CD14-positive monocyte (primary cell): ENCODE data around the gene PRKAR1A. TPM values are rescaled to one million over a fixed set of nuclear protein-coding genes. Genes with fewer than 3 reads are reported as not detected.
A peak's percentile ranks its signal among the peaks of the same experiment; 100 is the strongest.

Source experiments
- DNase-seq, 3 donors: peaks; one replicate each; pipeline ENCODE4 v3.0.0-alpha.2; 2011 to 2022
- H2AFZ ChIP-seq: 2 replicates; pipeline ENCODE4 v1.6.0; 2012; ENCODE audit warnings: mild to moderate bottlenecking, low read depth, low read length, inconsistent platforms; ENCODE audit not compliant: insufficient read depth, poor library complexity, severe bottlenecking
- H3K27ac ChIP-seq, 2 donors: 1 replicate in 1 of 2; 2 replicates in 1 of 2; pipeline ENCODE4 v1.5.1; 2012 to 2013; ENCODE audit warnings: low read length in 2 of 2, control low read depth in 1 of 2, inconsistent platforms in 1 of 2, low read depth in 1 of 2, mild to moderate bottlenecking in 1 of 2
- H3K27me3 ChIP-seq, 2 donors: one replicate each; pipeline versions ENCODE4 v1.6.0 to v1.6.1; 2011 to 2013; ENCODE audit warnings: low read length in 2 of 2; ENCODE audit not compliant: control insufficient read depth in 2 of 2, insufficient read depth in 2 of 2
- H3K36me3 ChIP-seq, 2 donors: replicated peaks in 1 of 2; 1 replicate in 1 of 2; 2 replicates in 1 of 2; pipeline versions ENCODE4 v1.5.1 to v1.6.1; 2012 to 2013; ENCODE audit warnings: low read length in 2 of 2, control low read depth in 1 of 2, inconsistent platforms in 1 of 2, mild to moderate bottlenecking in 1 of 2; ENCODE audit not compliant: insufficient read depth in 2 of 2, control insufficient read depth in 1 of 2
- H3K4me1 ChIP-seq, 2 donors: 1 replicate in 1 of 2; 2 replicates in 1 of 2; pipeline versions ENCODE4 v1.5.1 to v1.6.1; 2012 to 2013; ENCODE audit warnings: low read length in 2 of 2, control low read depth in 1 of 2, inconsistent platforms in 1 of 2, mild to moderate bottlenecking in 1 of 2, moderate library complexity in 1 of 2; ENCODE audit not compliant: insufficient read depth in 2 of 2, control insufficient read depth in 1 of 2
- H3K4me2 ChIP-seq: replicated peaks from 2 replicates; pipeline ENCODE3; 2012; ENCODE audit warnings: low read length, moderate library complexity, mild to moderate bottlenecking; ENCODE audit not compliant: poor library complexity, severe bottlenecking; ENCODE audit errors: extremely low read depth
- H3K4me3 ChIP-seq, 3 experiments: fragments of 200-600 bp in 1 of 3; sonication (generic) in 1 of 3; replicated peaks in 1 of 3; 1 replicate in 2 of 3; 2 replicates in 1 of 3; pipeline ENCODE4 v1.5.1; 2011 to 2013; ENCODE audit warnings: low read length in 3 of 3, mild to moderate bottlenecking in 3 of 3, control low read depth in 2 of 3, low read depth in 2 of 3, inconsistent platforms in 1 of 3, moderate library complexity in 1 of 3
- H3K79me2 ChIP-seq: 2 replicates; pipeline ENCODE4 v1.6.0; 2012; ENCODE audit warnings: mild to moderate bottlenecking, control low read depth, inconsistent platforms, low read length, moderate library complexity; ENCODE audit not compliant: insufficient read depth
- H3K9ac ChIP-seq: 2 replicates; pipeline ENCODE4 v1.6.0; 2017; ENCODE audit warnings: low read length, mild to moderate bottlenecking; ENCODE audit not compliant: insufficient read depth, poor library complexity, severe bottlenecking
- H3K9me3 ChIP-seq, 2 donors: replicated peaks in 1 of 2; 1 replicate in 1 of 2; 2 replicates in 1 of 2; pipeline versions ENCODE4 v1.5.1 to v1.6.1; 2012 to 2013; ENCODE audit warnings: low read length in 2 of 2, control low read depth in 1 of 2; ENCODE audit not compliant: control insufficient read depth in 1 of 2, insufficient read depth in 1 of 2
- H4K20me1 ChIP-seq: 2 replicates; pipeline ENCODE4 v1.6.0; 2012; ENCODE audit warnings: mild to moderate bottlenecking, low read length, control low read depth, moderate library complexity; ENCODE audit not compliant: insufficient read depth
- H3K27ac Mint-ChIP-seq, 7 donors: one replicate each; pipeline ENCODE4 v1.8.0; 2020; ENCODE audit warnings: mild to moderate bottlenecking in 7 of 7, mixed read lengths in 7 of 7, moderate library complexity in 6 of 7, inconsistent platforms in 2 of 7
- H3K27me3 Mint-ChIP-seq, 3 donors: one replicate each; pipeline ENCODE4 v1.8.0; 2021 to 2022; ENCODE audit warnings: low read depth in 3 of 3, mild to moderate bottlenecking in 3 of 3, mixed read lengths in 3 of 3, moderate library complexity in 3 of 3, inconsistent platforms in 1 of 3
- H3K36me3 Mint-ChIP-seq, 2 donors: one replicate each; pipeline ENCODE4 v1.8.0; 2020; ENCODE audit warnings: mixed read lengths in 2 of 2, inconsistent platforms in 1 of 2, mild to moderate bottlenecking in 1 of 2
- H3K4me1 Mint-ChIP-seq: one replicate; pipeline ENCODE4 v1.8.0; 2020; ENCODE audit warnings: mild to moderate bottlenecking, mixed read lengths
- H3K4me3 Mint-ChIP-seq, 2 donors: one replicate each; pipeline ENCODE4 v1.8.0; 2020; ENCODE audit warnings: mild to moderate bottlenecking in 2 of 2, mixed read lengths in 2 of 2, moderate library complexity in 1 of 2
- H3K9me3 Mint-ChIP-seq, 7 donors: one replicate each; pipeline ENCODE4 v1.8.0; 2020 to 2022; ENCODE audit warnings: mixed read lengths in 7 of 7, mild to moderate bottlenecking in 6 of 7, moderate library complexity in 6 of 7, inconsistent platforms in 2 of 7
- CTCF ChIP-seq: fragments of 200-600 bp; IDR thresholded peaks from one replicate; pipeline ENCODE4 v1.8.0; 2022; ENCODE audit warnings: antibody characterized with exemption, mild to moderate bottlenecking
- WGBS: methylation state at CpG from one replicate; pipeline ENCODE4 v1.1.5; 2013; ENCODE audit warnings: missing lambda C conversion rate; ENCODE audit not compliant: insufficient coverage; 5-methylcytosine and 5-hydroxymethylcytosine counted together
- intact Hi-C, 2 donors: fragments of 100-400 bp; cut with micrococcal nuclease; formaldehyde crosslinking; loops; one replicate each; pipeline versions ENCODE4 v1.15.0 to v1.15.1; 2023
- polyA plus RNA-seq, 3 donors: library from polyadenylated mRNA; depleted of rRNA in 1 of 3; unstranded in 2 of 3; stranded (reverse) in 1 of 3; fragments of 300-500 nt in 2 of 3; fragments of >200 nt in 1 of 3; fragmentation: Illumina TruSeq in 2 of 3; gene quantifications; 1 replicate in 2 of 3; 2 replicates in 1 of 3; pipeline ENCODE4 v1.2.3, GENCODE V29; 2012 to 2021

Gene PRKAR1A
- polyA plus RNA-seq, 3 donors, result 91.9 to 436 (median 300) TPM

GRCh38 chr17:68519911-68520310 lies 7.7 kb downstream of the PRKAR1A start:
- intact Hi-C loops, result loop anchor here in 1 of 2 donors (10.0 kb wide), 1 partner anchor 725 kb away; no protein-coding TSS in a partner anchor
- H3K27me3 ChIP-seq, result no peaks in the 10 kb centered on the region
- peaks cover 70 to 93% of the 10 kb centered on the region in 2 donors for H3K36me3 ChIP-seq

DNA sequence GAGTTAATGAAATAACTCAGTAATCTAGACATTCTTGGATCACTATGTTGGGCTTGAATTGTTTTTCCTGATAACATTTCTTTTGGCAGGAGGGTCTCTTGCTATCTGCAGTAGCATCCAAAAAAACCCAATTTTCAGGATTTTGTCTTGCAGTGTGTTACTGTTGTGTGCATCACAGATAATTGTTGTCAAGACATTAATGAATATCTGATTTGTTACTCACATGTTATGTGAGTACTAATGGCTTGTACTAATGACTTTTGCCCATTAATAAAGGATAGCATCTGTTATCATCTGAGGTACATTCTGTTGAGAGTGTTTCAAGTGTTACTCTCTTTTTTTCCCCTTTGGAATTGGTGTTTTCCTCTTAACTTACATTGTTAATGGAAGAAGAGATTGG lies 10.0 kb downstream of the PRKAR1A start:
- Histone ChIP-seq H3K9me3 (no peaks in the 10 kb centered on the region), H3K27ac (no peak overlapping the region), H3K4me3 (no peak overlapping the region), H3K79me2 (peaks cover 76% of the 10 kb centered on the region), H4K20me1 (peaks cover 97% of the 10 kb centered on the region), H3K27me3 (no peaks in the 10 kb centered on the region), H3K9ac (no peak overlapping the region), H3K36me3 (peaks cover 74 to 94% of the 10 kb centered on the region in 2 donors), H3K4me1 (peaks cover 6 to 10% of the 10 kb centered on the region in 2 donors), H3K4me2 (no peak overlapping the region), H2AFZ (no peak overlapping the region)
- H3K4me3 Mint-ChIP-seq, result no peak overlapping the region
- H3K27ac Mint-ChIP-seq, result no peak overlapping the region
- no peak for DNase-seq
- no peaks in the 10 kb centered on the region for H3K27me3 Mint-ChIP-seq
- peaks cover 74 to 85% of the 10 kb centered on the region in 2 donors for H3K36me3 Mint-ChIP-seq
- no peak for TF ChIP-seq CTCF
- H3K4me1 Mint-ChIP-seq, result peaks cover 15% of the 10 kb centered on the region
- intact Hi-C loops, result no loop called here
- peaks cover 0 to 5% (median 0%) of the 10 kb centered on the region in 7 donors for H3K9me3 Mint-ChIP-seq

More at GRCh38 chr17:68519911-68520310, 7.7 kb downstream of the PRKAR1A start:
- no CpG with 5 or more reads among the region's 1 CpG for WGBS
- H3K4me1 Mint-ChIP-seq, result peaks cover 21% of the 10 kb centered on the region
- H3K27ac Mint-ChIP-seq, result peak overlapping the region; percentile 6 to 72 (median 60)
- no peak overlapping the region for H2AFZ ChIP-seq
- no peaks in the 10 kb centered on the region for H3K9me3 ChIP-seq
- H3K4me3 ChIP-seq, result no peak overlapping the region
- H3K79me2 ChIP-seq, result peaks cover 87% of the 10 kb centered on the region
- H3K27me3 Mint-ChIP-seq, result peaks cover 0 to under 1% (median 0%) of the 10 kb centered on the region in 3 donors
- no peak for DNase-seq
- H3K9ac ChIP-seq, result no peak overlapping the region
- peaks cover 72 to 81% of the 10 kb centered on the region in 2 donors for H3K36me3 Mint-ChIP-seq
- no peak overlapping the region for H3K4me2 ChIP-seq
- peaks cover 95% of the 10 kb centered on the region for H4K20me1 ChIP-seq
- peak overlapping the region in 1 of 2 donors; percentile 59 for H3K27ac ChIP-seq
- H3K4me1 ChIP-seq, result peaks cover 8 to 15% of the 10 kb centered on the region in 2 donors
- H3K4me3 Mint-ChIP-seq, result no peak overlapping the region
- TF ChIP-seq CTCF, result no peak
- peaks cover 0 to 5% (median 0%) of the 10 kb centered on the region in 7 donors for H3K9me3 Mint-ChIP-seq
